PC-9 (cell line): ENCODE data around the gene RARS2. TPM values are rescaled to one million over a fixed set of nuclear protein-coding genes. Genes with fewer than 3 reads are reported as not detected.

Experiments
- BruUV-seq: library from RNA; stranded (reverse); fragments of 400-500 nt; replicated peaks from 2 replicates; lab custom pipeline; 2021; lab: Mats Ljungman, UMichigan
- CTCF ChIA-PET: fragments of 300-600 bp; sonication (Branson Sonifier 250); formaldehyde crosslinking; loops from one replicate; lab custom pipeline; 2022; ENCODE audit warnings: antibody characterized with exemption; lab: Charles Lee
- POLR2A ChIA-PET: fragments of 300-600 bp; sonication (Branson Sonifier 250); formaldehyde crosslinking; loops from one replicate; lab custom pipeline; 2022; ENCODE audit warnings: antibody characterized with exemption; ENCODE audit not compliant: unreplicated experiment; lab: Charles Lee
- DNase-seq, 2 experiments: peaks; one replicate each; pipeline versions ENCODE4 v3.0.0 to v3.0.0-alpha.2; 2015 to 2022; ENCODE audit warnings: mixed read lengths in 1 of 2
- H2AFZ ChIP-seq: fragments of 200-600 bp; sonication (generic); 2 replicates; pipeline ENCODE4 v1.8.1; 2017; ENCODE audit warnings: antibody characterized with exemption
- H3F3A ChIP-seq: fragments of 200-600 bp; sonication (generic); 2 replicates; pipeline ENCODE4 v1.8.1; 2017; ENCODE audit warnings: antibody characterized with exemption, mild to moderate bottlenecking, low read depth; ENCODE audit not compliant: insufficient read depth
- H3K27ac ChIP-seq: fragments of 200-600 bp; sonication (generic); 2 replicates; pipeline ENCODE4 v1.6.1; 2016; ENCODE audit warnings: mixed run types
- H3K27me3 ChIP-seq: fragments of 200-600 bp; sonication (generic); 2 replicates; pipeline ENCODE4 v1.6.1; 2016; ENCODE audit warnings: low read depth, mixed run types; ENCODE audit not compliant: insufficient read depth
- H3K36me3 ChIP-seq: fragments of 200-600 bp; sonication (generic); 2 replicates; pipeline ENCODE4 v1.6.1; 2016; ENCODE audit warnings: low read depth, mixed run types
- H3K4me1 ChIP-seq: fragments of 200-600 bp; sonication (generic); replicated peaks from 2 replicates; pipeline ENCODE4 v1.6.1; 2016; ENCODE audit warnings: mixed run types; ENCODE audit not compliant: insufficient read depth
- H3K4me2 ChIP-seq: fragments of 200-600 bp; sonication (generic); 2 replicates; pipeline ENCODE4 v1.6.1; 2017; ENCODE audit warnings: mixed run types
- H3K4me3 ChIP-seq: fragments of 200-600 bp; sonication (generic); 2 replicates; pipeline ENCODE4 v1.6.1; 2016; ENCODE audit warnings: mixed run types
- H3K79me2 ChIP-seq: fragments of 200-600 bp; sonication (generic); 2 replicates; pipeline ENCODE4 v1.6.1; 2017; ENCODE audit warnings: low read depth, mixed run types
- H3K9me2 ChIP-seq: fragments of 200-600 bp; sonication (generic); 2 replicates; pipeline ENCODE4 v1.8.1; 2017; ENCODE audit warnings: mild to moderate bottlenecking; ENCODE audit not compliant: insufficient read depth
- H3K9me3 ChIP-seq: fragments of 200-600 bp; sonication (generic); 2 replicates; pipeline ENCODE4 v1.8.1; 2016; ENCODE audit warnings: low read depth; ENCODE audit not compliant: insufficient read depth
- H4K20me1 ChIP-seq: fragments of 200-600 bp; sonication (generic); 2 replicates; pipeline ENCODE4 v1.8.1; 2017; ENCODE audit not compliant: insufficient read depth
- EZH2 ChIP-seq: fragments of 200-600 bp; sonication (generic); IDR thresholded peaks from 2 replicates; pipeline ENCODE4 v1.8.0; 2017; ENCODE audit warnings: antibody characterized with exemption, low read depth
- intact Hi-C: fragments of 100-400 bp; cut with micrococcal nuclease; formaldehyde crosslinking; loops from one replicate; pipeline ENCODE4 v1.10.0; 2022; ENCODE audit not compliant: unreplicated experiment
- total RNA-seq: library from RNA; stranded (reverse); gene quantifications from 2 replicates; pipeline ENCODE4 v1.2.3, GENCODE V29; 2021
- TF ChIP-seq, protein P1 (sequence below): fragments of 200-600 bp; sonication (generic); conservative IDR thresholded peaks from 2 replicates; pipeline ENCODE4 v1.6.1; 2017; ENCODE audit warnings: mixed run types, antibody characterized with exemption, mild to moderate bottlenecking, moderate library complexity

Gene RARS2
- total RNA-seq, 1 experiment from 2014 or later, result 34.6 TPM

DNA sequence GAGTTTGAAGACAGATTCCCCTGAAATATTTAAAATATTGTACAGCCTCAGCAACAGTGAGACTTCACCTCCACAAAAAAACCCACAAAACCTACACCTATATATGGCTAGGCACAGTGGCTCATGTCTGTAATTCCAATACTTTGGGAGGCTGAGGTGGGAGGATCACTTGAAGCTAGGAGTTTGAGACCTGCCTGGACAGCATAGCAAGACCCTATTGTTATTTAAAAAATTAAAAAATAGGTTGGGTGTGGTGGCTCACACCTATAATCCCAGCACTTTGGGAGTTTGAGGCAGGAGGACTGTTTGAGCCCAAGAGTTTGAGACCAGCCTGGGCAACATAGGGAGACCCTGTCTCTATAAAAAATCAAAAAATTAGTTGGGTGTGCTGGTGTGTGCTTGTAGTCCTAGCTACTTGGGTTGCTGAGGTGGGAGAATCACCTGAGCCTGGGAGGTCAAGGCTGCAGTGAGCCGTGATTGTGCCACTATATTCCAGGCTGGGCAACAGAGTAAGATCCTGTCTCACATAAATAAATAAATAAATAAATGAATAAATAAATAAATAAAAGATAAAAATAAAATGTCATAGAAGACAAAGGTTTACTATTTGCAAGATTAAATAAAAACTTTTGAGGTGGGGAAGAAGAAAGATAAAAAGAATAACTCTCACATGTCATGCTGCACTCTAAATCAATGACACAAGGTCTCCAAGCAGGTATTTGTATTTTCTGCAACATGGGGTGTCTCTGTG is 51.1 kb downstream of the RARS2 start:
- no peaks in the 10 kb centered on the region for H3K79me2 ChIP-seq
- no peak overlapping the region for H3K4me3 ChIP-seq
- no peaks in the 10 kb centered on the region for H3K9me2 ChIP-seq
- H3K9me3 ChIP-seq, result no peaks in the 10 kb centered on the region
- no peak for DNase-seq
- ChIA-PET CTCF (no interaction called here), POLR2A (no interaction called here)
- no peak overlapping the region for H3K4me2 ChIP-seq
- H3K36me3 ChIP-seq, result no peaks in the 10 kb centered on the region
- H3K4me1 ChIP-seq, result no peaks in the 10 kb centered on the region
- no peaks in the 10 kb centered on the region for H4K20me1 ChIP-seq
- no peak overlapping the region for H2AFZ ChIP-seq
- no TSS peak for BruUV-seq
- no peaks in the 10 kb centered on the region for H3F3A ChIP-seq
- TF ChIP-seq EZH2, result no peak
- TF ChIP-seq, protein P1, sequence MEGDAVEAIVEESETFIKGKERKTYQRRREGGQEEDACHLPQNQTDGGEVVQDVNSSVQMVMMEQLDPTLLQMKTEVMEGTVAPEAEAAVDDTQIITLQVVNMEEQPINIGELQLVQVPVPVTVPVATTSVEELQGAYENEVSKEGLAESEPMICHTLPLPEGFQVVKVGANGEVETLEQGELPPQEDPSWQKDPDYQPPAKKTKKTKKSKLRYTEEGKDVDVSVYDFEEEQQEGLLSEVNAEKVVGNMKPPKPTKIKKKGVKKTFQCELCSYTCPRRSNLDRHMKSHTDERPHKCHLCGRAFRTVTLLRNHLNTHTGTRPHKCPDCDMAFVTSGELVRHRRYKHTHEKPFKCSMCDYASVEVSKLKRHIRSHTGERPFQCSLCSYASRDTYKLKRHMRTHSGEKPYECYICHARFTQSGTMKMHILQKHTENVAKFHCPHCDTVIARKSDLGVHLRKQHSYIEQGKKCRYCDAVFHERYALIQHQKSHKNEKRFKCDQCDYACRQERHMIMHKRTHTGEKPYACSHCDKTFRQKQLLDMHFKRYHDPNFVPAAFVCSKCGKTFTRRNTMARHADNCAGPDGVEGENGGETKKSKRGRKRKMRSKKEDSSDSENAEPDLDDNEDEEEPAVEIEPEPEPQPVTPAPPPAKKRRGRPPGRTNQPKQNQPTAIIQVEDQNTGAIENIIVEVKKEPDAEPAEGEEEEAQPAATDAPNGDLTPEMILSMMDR, result no peak
- H3K27me3 ChIP-seq, result no peaks in the 10 kb centered on the region
- intact Hi-C loops, result no loop called here
- no peak overlapping the region for H3K27ac ChIP-seq

GRCh38 chr6:87534377-87535047 is 55.3 kb downstream of the RARS2 start:
- BruUV-seq, result no TSS peak

DNA sequence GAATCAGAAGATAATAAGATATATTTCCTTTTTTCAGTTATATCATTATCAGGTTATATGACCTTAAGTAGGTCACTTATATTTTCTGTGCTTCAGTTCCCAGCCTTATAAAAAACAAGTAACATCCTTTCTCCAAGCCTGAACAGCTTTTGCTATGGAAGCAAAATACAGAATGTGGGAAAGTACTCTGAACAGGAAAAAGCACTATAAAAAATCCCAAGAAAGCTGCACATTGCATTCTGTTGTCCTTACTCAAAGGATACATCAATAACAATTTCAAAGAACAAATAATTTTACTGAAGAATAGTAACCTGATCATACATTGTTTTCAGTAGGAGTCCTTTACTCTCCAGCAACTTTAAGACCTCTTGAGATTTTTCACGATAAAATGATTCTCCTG is 60.6 kb downstream of the RARS2 start:
- Histone ChIP-seq H2AFZ (no peak overlapping the region), H3K4me1 (no peaks in the 10 kb centered on the region), H3K4me2 (no peak overlapping the region), H4K20me1 (no peaks in the 10 kb centered on the region), H3K79me2 (no peaks in the 10 kb centered on the region), H3K4me3 (no peak overlapping the region), H3K27me3 (no peaks in the 10 kb centered on the region), H3K36me3 (no peaks in the 10 kb centered on the region; the same call in 1 of the 2 replicates), H3K9me3 (no peaks in the 10 kb centered on the region), H3F3A (no peaks in the 10 kb centered on the region), H3K9me2 (no peaks in the 10 kb centered on the region), H3K27ac (no peak overlapping the region)
- ChIA-PET CTCF (no interaction called here), POLR2A (no interaction called here)
- intact Hi-C loops, result no loop called here
- TF ChIP-seq EZH2, result no peak
- TF ChIP-seq, protein P1, result no peak
- no TSS peak for BruUV-seq
- no peak for DNase-seq

More at GRCh38 chr6:87534377-87535047, 55.3 kb downstream of the RARS2 start:
- Histone ChIP-seq H2AFZ (no peak overlapping the region), H4K20me1 (no peaks in the 10 kb centered on the region), H3K9me3 (no peaks in the 10 kb centered on the region), H3K27me3 (no peaks in the 10 kb centered on the region), H3K4me1 (no peaks in the 10 kb centered on the region), H3K27ac (no peak overlapping the region), H3K9me2 (no peaks in the 10 kb centered on the region), H3F3A (no peaks in the 10 kb centered on the region), H3K36me3 (no peaks in the 10 kb centered on the region), H3K4me2 (no peak overlapping the region), H3K4me3 (no peak overlapping the region), H3K79me2 (no peaks in the 10 kb centered on the region)
- CTCF ChIA-PET, result no interaction called here
- POLR2A ChIA-PET, result no interaction called here
- TF ChIP-seq EZH2, result no peak
- TF ChIP-seq, protein P1, result no peak
- no peak for DNase-seq
- intact Hi-C loops, result no loop called here
